ENCODE measurements around the gene MTA1.

MTA1 gene

DNA sequence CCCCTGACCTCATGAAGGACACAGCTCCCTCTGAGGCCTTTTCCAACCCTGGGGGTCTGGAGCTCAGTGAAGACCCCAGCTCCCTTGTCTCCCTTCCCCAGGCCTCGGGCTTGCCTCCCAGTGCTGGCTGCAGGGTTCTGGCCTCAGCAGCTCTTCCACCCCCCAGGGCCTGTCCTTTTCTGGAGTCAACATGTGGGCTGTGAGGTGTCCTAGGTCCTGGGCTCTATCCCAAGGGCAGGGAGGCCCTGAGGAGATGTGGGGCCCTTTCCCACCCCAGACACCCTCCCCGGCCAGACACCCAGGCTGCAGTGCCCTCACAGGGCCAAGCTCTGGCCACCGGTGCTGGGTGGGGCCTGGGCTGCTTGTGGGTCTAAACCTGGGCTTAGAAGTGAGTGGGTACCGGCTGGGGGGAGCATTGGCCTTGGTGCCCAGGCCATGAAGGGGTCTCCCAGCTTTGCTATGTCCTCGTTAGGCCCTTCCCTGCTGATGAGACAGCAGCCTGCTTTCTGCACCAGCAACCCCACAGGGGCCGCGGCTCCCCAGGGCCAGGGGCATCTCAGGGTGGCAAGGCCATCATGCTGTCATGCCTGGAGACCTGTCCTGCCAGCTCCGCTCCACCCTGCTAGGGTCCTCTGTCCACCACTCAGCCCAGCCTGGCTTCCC is 52.3 kb downstream of the MTA1 start:
- FAIRE-seq, result no peak
- no peak for DNase-seq (ENCODE audit: insufficient read length)
- TF ChIP-seq POLR2A (IDR thresholded peaks at IDR 0.05; ENCODE audit: low read depth, low read length), result no peak
- no peak for TF ChIP-seq POLR2AphosphoS5 (IDR thresholded peaks at IDR 0.05; ENCODE audit: low read depth, low read length)
- TF ChIP-seq TAF1 (IDR thresholded peaks at IDR 0.05; ENCODE audit: borderline replicate concordance, low read depth, low read length), result no peak

DNA sequence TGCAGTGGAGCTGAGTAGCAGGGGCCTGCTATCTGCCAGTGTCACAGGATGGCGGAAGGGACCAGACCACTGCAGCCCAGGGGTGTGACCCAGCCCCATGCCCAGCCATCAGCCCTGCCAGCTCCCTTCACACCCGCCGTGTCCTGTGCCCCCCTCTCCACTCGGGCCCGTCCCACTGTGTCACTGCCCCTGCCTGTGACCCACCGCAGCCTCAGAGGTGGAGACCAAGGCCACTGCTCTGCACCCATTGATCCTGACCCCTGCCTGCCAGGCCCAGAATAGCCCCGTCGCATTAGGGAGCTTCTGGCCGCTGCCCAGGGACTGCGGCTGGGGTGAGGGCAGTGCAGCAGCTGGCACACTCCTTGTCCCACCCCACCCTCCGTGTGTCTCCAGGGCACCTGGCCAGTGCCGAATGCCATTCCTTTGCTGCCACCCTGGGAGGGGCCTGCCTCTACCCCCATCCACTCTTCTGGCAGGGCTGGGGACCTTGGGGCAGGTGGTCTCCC is 52.9 kb downstream of the MTA1 start:
- FAIRE-seq, result no peak
- TF ChIP-seq POLR2AphosphoS5 (IDR thresholded peaks at IDR 0.05; ENCODE audit: low read depth, low read length), result no peak
- no peak for TF ChIP-seq TAF1 (IDR thresholded peaks at IDR 0.05; ENCODE audit: borderline replicate concordance, low read depth, low read length)
- TF ChIP-seq POLR2A (IDR thresholded peaks at IDR 0.05; ENCODE audit: low read depth, low read length), result no peak
- no peak for DNase-seq (ENCODE audit: insufficient read length)

DNA sequence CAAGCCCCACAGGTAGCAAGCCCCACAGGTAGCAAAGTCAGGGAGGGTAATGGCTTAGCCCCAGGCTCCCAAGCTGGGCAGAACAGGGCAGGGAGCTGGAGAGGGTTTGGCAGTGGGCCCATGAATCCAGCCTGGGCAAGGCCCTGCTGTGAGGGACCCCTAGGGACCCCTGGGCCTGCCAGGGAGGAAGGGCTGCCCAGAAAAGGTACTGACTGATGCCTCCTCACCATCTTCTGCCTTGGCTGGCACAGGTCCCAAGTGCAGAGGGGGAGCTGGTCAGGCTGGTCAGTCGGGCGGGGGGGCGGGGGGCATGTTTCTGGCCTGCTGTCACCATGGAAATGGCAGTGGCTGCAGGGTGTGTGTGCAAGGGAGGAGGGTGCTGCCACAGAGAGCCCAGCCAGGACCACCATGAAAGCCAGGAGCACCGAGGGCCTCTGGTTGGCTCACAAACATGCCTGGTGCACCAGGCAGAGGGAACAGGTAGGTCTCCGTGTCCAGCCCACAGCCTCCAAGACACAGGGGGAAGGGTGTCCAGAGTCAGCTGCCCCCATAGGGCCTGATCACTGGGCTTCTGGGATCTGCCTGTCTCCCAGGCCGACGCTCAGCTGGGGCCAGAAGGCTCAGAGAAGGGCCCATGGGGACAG is 53.5 kb downstream of the MTA1 start:
- FAIRE-seq, result no peak
- DNase-seq (ENCODE audit: insufficient read length), result no peak
- TF ChIP-seq TAF1 (IDR thresholded peaks at IDR 0.05; ENCODE audit: borderline replicate concordance, low read depth, low read length) (no peak), POLR2A (IDR thresholded peaks at IDR 0.05; ENCODE audit: low read depth, low read length) (no peak), POLR2AphosphoS5 (IDR thresholded peaks at IDR 0.05; ENCODE audit: low read depth, low read length) (no peak)

DNA sequence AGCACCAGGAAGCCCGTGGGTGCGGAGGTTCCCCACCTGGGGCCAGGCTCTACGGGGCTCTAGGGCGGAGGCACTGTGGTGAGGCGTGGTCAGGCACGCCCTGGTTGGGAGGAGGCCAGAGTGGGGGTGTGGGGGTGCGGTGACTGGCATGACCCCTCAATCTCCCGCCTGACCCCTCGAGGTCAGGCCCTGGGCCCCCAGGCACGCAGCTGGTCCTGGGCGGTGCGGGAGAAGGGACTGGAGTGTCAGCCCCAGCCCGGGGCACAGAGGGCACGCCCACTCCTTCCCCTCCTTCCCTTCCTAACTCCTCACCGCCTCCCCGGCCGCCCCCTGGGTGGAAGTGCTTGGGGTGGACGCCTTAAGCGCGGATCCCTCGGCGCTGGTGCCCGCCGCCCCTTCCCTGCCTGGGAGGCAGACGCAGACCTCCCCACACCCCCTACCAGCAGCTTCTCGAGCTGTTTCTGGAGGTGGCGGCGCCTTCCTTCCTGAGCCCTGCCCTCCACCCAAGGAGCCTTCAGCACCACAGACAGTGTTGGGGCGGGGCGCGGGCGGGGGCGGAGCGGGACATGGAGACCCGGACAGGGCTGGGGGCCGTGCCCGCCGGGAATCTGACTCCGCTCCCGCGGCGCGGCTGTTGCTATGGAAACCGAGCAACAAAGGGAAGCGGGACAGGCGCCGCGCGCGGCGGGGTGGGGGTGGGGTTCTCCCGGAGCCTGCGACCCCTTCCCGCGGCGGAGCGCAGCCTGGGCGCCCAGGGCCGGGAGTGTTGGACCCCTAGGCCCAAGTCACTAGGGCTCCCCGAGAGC is 54.3 kb downstream of the MTA1 start:
- DNase-seq (ENCODE audit: insufficient read length) (no peak), FAIRE-seq (no peak)
- TF ChIP-seq TAF1 (IDR thresholded peaks at IDR 0.05; ENCODE audit: borderline replicate concordance, low read depth, low read length), result no peak
- no peak for TF ChIP-seq POLR2AphosphoS5 (IDR thresholded peaks at IDR 0.05; ENCODE audit: low read depth, low read length)
- TF ChIP-seq POLR2A (IDR thresholded peaks at IDR 0.05; ENCODE audit: low read depth, low read length), result no peak

DNA sequence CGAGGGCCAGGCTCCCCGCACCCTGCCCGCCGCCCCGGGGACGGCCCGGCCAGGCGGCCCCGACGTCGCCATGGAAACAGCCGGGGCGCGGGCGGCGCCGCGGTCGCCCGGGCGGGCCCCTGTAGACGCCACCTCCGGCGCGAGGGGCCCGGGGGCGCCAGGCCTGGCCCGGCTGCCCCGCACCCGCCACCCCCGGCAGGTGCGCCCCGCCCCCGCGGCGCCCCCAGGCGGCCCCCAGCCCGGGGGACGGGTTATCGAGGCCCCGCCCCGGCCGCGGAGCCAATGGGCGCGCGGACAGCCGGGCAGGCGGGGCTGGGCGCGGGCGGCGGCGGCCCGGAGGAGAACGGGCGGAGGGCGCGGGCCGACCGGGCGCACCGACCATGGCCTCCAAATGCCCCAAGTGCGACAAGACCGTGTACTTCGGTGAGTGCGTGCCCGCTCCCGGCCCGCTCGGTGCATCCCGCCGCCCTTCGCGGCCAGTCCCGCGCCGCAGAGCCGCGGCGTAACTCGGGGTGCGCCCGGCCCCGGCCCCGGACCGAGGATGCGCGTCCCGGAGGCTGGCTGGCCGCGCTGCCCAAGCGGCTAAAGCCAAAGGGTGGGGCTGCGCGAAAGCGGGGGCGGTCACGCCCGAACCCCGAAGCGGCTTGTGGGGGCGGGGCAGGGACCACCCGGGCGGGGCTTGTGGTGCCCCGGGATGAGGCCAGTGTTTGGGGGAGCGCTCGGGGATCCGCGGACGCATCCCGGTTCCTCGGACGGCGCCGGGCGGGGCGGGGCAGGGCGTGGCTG is 55.0 kb downstream of the MTA1 start, which contains the start of gene CRIP2:
Gene CRIP2 (plus strand): TSS at position 339 of the 786 bp plus-strand sequence. CDS start 42 bp downstream, at position 381.
- DNase-seq (ENCODE audit: insufficient read length) (peak; percentile 80), FAIRE-seq (no peak)
- TF ChIP-seq POLR2AphosphoS5 (IDR thresholded peaks at IDR 0.05; ENCODE audit: low read depth, low read length) (no peak), TAF1 (IDR thresholded peaks at IDR 0.05; ENCODE audit: borderline replicate concordance, low read depth, low read length) (no peak), POLR2A (IDR thresholded peaks at IDR 0.05; ENCODE audit: low read depth, low read length) (no peak)

DNA sequence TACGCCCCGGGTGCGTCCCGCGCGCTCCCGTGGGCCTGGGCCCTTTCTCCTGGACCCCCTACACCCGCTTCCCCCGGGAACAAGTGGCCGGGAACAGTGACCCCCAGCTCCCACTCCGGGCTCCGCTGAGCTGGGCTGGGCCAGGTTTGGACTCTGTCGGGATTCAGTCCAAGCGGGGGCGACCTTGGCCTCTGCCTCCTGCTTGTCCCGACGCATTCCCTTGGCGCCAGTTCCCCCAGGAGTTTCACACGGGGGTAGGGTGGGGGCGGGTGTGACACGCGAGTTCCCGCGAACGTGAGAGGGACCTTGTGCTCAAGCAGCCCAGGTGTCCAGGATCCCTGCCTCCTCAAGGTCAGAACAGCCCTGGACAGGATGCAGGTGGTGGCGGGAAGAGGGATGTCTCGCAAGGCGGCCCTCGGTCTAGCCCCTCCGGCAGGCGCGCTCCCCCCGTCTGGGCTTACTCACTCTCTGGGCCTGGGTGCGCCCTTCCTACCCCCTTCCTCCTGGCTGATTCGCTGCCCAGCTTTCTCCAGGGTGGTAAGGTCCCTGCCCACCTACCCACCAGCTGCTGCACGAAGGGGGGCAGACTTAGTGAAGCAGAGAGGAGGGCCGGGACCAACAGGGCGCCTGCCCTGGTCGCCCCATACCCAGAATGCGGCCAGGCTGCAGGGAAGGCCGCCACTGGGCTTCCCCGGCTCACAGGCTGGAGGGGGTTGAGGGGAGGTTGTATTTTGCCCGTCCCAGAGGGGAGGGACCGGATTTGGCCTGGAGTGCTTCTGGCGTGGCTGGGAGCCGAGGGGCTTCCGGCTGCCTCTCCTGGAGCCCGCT is 55.9 kb downstream of the MTA1 start:
- TF ChIP-seq POLR2A (IDR thresholded peaks at IDR 0.05; ENCODE audit: low read depth, low read length) (no peak), POLR2AphosphoS5 (IDR thresholded peaks at IDR 0.05; ENCODE audit: low read depth, low read length) (no peak), TAF1 (IDR thresholded peaks at IDR 0.05; ENCODE audit: borderline replicate concordance, low read depth, low read length) (no peak)
- FAIRE-seq (no peak), DNase-seq (ENCODE audit: insufficient read length) (no peak)

DNA sequence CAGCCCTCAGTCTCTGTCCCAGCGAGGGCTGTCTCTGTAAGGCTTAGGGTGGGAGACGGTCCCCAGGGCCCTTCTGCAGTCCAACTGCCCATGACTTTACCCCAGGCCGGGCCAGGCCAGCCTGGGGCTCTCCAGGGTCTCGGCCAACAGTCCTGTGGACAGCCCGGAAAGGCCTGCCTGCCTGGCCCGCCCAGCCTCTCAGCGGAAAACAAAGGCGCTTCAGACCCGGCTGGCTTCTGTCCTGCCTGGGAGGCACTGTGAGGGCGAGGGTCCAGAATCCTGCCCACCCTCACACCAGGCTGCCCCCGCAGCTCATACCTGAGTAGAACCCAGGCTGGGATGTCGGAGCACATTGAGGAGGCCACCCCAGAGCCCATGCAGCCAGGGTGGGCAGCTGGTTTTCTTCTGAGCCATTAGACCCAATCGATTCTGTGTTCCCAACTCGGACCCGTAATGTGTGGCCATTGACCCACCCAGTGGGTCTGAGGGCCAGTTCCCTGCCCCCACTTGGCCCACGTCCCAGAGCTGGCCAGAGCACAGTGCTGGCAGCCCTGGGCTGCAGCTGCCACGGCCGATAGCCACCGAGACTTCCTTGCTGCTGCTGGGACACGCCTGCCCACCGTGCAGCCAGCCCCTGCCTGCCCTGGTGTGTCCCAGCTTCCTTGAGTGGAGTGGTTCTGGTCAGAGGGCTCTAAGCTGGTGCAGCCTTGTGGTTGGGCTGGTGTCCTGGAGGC is 56.6 kb downstream of the MTA1 start:
- no peak for FAIRE-seq

DNA sequence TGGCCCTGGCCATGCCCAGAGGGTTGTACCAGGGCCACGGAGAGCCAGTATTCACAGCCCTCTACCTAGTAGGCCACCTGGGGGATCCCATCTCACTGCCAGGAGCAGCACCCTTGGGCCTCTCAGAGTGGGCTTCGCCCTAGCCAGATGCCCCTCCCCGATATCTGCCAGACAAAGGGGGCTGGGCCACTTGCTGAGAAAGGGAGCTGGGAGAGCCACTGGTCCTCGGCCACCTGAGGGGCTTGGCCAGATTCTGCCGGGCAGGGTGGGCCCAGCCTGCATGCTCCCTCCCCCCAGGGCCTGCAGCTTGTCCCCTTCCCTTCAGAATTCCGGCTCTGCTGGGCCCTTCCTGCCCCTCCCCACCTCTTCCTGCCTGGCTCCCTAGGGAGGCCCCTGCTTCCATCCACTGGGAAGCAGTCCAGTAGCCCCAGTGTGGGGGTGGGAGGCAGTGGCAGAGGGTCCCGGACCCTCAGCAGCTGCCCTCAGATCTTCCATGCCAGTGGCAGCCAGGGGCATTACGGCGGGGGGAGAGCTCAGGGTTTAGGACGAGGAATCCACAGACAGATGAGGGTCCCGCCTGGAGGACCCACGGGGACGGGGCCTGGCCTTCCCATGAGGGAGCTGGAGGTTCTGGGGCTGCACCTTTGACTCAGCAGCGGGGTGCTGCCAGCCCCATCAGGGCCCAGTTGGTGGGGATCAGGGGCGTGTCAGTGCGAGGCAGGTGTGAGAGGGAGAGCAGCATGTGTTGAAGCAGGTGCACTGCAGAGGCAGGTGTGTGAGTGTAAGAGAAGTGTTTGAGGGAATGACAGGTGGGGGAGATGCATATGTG is 57.4 kb downstream of the MTA1 start:
- TF ChIP-seq TAF1 (IDR thresholded peaks at IDR 0.05; ENCODE audit: borderline replicate concordance, low read depth, low read length) (no peak), POLR2AphosphoS5 (IDR thresholded peaks at IDR 0.05; ENCODE audit: low read depth, low read length) (no peak), POLR2A (IDR thresholded peaks at IDR 0.05; ENCODE audit: low read depth, low read length) (no peak)
- no peak for FAIRE-seq

More for the DNA sequence above, 56.6 kb downstream of the MTA1 start:
- TF ChIP-seq TAF1 (IDR thresholded peaks at IDR 0.05; ENCODE audit: borderline replicate concordance, low read depth, low read length) (no peak), POLR2A (IDR thresholded peaks at IDR 0.05; ENCODE audit: low read depth, low read length) (no peak), POLR2AphosphoS5 (IDR thresholded peaks at IDR 0.05; ENCODE audit: low read depth, low read length) (no peak)
- DNase-seq (ENCODE audit: insufficient read length), result no peak

More for the DNA sequence above, 57.4 kb downstream of the MTA1 start:
- no peak for DNase-seq (ENCODE audit: insufficient read length)
